Measurements from ENCODE around the gene CDAN1.

CDAN1 gene

GRCh38 chr15:42694398-42694797, 42.5 kb downstream of the CDAN1 start:
- no peak overlapping the region for H3K4me3 ChIP-seq (ENCODE audit: low read length)
- TF ChIP-seq CTCF (conservative IDR thresholded peaks at IDR 0.05; ENCODE audit: low read length) = no peak
- DNase-seq (ENCODE audit: low read depth) = no peak

GRCh38 chr15:42693942-42694341, 43.0 kb downstream of the CDAN1 start:
- DNase-seq (ENCODE audit: low read depth) = no peak
- TF ChIP-seq CTCF (conservative IDR thresholded peaks at IDR 0.05; ENCODE audit: low read length) = no peak
- no peak overlapping the region for H3K4me3 ChIP-seq (ENCODE audit: low read length)

GRCh38 chr15:42693496-42693895, 43.4 kb downstream of the CDAN1 start:
- no peak overlapping the region for H3K4me3 ChIP-seq (ENCODE audit: low read length)
- DNase-seq (ENCODE audit: low read depth) = no peak
- TF ChIP-seq CTCF (conservative IDR thresholded peaks at IDR 0.05; ENCODE audit: low read length) = no peak

- H3K4me3 ChIP-seq (ENCODE audit: low read length) = no peak overlapping the region
- TF ChIP-seq CTCF (conservative IDR thresholded peaks at IDR 0.05; ENCODE audit: low read length) = no peak
- DNase-seq (ENCODE audit: low read depth) = no peak
Measured at GRCh38 chr15:42692997-42693396, 43.9 kb downstream of the CDAN1 start.

- no peak for DNase-seq (ENCODE audit: low read depth)
- H3K4me3 ChIP-seq (ENCODE audit: low read length) = no peak overlapping the region
- TF ChIP-seq CTCF (conservative IDR thresholded peaks at IDR 0.05; ENCODE audit: low read length) = no peak
Measured at GRCh38 chr15:42692536-42692935, 44.4 kb downstream of the CDAN1 start.

- no peak overlapping the region for H3K4me3 ChIP-seq (ENCODE audit: low read length)
- no peak for DNase-seq (ENCODE audit: low read depth)
- no peak for TF ChIP-seq CTCF (conservative IDR thresholded peaks at IDR 0.05; ENCODE audit: low read length)
Measured at GRCh38 chr15:42691770-42692169, 45.2 kb downstream of the CDAN1 start.

- no peak for DNase-seq (ENCODE audit: low read depth)
- no peak overlapping the region for H3K4me3 ChIP-seq (ENCODE audit: low read length)
- TF ChIP-seq CTCF (conservative IDR thresholded peaks at IDR 0.05; ENCODE audit: low read length) = no peak
Measured at GRCh38 chr15:42691308-42691707, 45.6 kb downstream of the CDAN1 start.
